ENCODE measurements around the gene TMEM132E. TPM values are rescaled to one million over a fixed set of nuclear protein-coding genes. Genes with fewer than 3 reads are reported as not detected.

Gene TMEM132E
- total and polyA plus RNA-seq, 10 donors, result 0.09 to 0.79 (median 0.27) TPM

GRCh38 chr17:34620458-34620857, 41.1 kb downstream of the TMEM132E start:
- Histone ChIP-seq H3K4me1 (peaks cover 0 to 3% (median 0%) of the 10 kb centered on the region in 6 donors), H3K36me3 (no peaks in the 10 kb centered on the region), H3K4me3 (no peak overlapping the region), H3K27ac (no peak overlapping the region), H3K9me3 (no peaks in the 10 kb centered on the region), H3K27me3 (replicated peaks in 1 of 7) (peaks cover 0 to 66% (median 13%) of the 10 kb centered on the region in 7 donors)
- intact Hi-C loops (cut with DNase I; ENCODE audit: low total_unique reads), result no loop called here
- no peak for DNase-seq
- 84 to 88% (median 85%) methylated on average over 5 of the region's 5 CpGs for WGBS, 5 donors
- TF ChIP-seq CTCF (IDR thresholded peaks at IDR 0.05 in 8 of 11, conservative IDR thresholded peaks at IDR 0.05 in 3 of 11) (no peak), POLR2A (IDR thresholded peaks at IDR 0.05) (no peak)

GRCh38 chr17:34622862-34623623, 43.7 kb downstream of the TMEM132E start:
- H3K4me1 ChIP-seq, result peaks cover 0 to 11% (median 4%) of the 10 kb centered on the region in 6 donors
- peaks cover 0 to 78% (median 19%) of the 10 kb centered on the region in 7 donors for H3K27me3 ChIP-seq (replicated peaks in 1 of 7)

GRCh38 chr17:34623856-34624766, 44.7 kb downstream of the TMEM132E start:
- Histone ChIP-seq H3K27me3 (replicated peaks in 1 of 7) (peaks cover 0 to 89% (median 24%) of the 10 kb centered on the region in 7 donors), H3K36me3 (no peaks in the 10 kb centered on the region), H3K4me3 (no peak overlapping the region), H3K27ac (no peak overlapping the region), H3K4me1 (peaks cover 0 to 11% (median 4%) of the 10 kb centered on the region in 6 donors), H3K9me3 (no peaks in the 10 kb centered on the region)
- 54 to 70% (median 58%) methylated on average over 10 to 12 of the region's 12 CpGs for WGBS, 5 donors
- DNase-seq, result no peak
- TF ChIP-seq POLR2AphosphoS5 (IDR thresholded peaks at IDR 0.05) (no peak), POLR2A (IDR thresholded peaks at IDR 0.05) (no peak), CTCF (IDR thresholded peaks at IDR 0.05 in 8 of 11, conservative IDR thresholded peaks at IDR 0.05 in 3 of 11) (no peak)
- intact Hi-C loops (cut with DNase I; ENCODE audit: low total_unique reads), result no loop called here

More at GRCh38 chr17:34622862-34623623, 43.7 kb downstream of the TMEM132E start:
- Histone ChIP-seq H3K36me3 (no peaks in the 10 kb centered on the region), H3K9me3 (no peaks in the 10 kb centered on the region), H3K4me3 (no peak overlapping the region), H3K27ac (no peak overlapping the region)
- 83 to 89% (median 84%) methylated on average over 7 to 10 of the region's 10 CpGs for WGBS, 5 donors
- no peak for TF ChIP-seq POLR2A (IDR thresholded peaks at IDR 0.05)
- TF ChIP-seq POLR2AphosphoS5 (IDR thresholded peaks at IDR 0.05), result no peak
- TF ChIP-seq CTCF (IDR thresholded peaks at IDR 0.05 in 8 of 11, conservative IDR thresholded peaks at IDR 0.05 in 3 of 11), result no peak
- DNase-seq, result no peak
- intact Hi-C loops (cut with DNase I; ENCODE audit: low total_unique reads), result no loop called here
